H9 (cell line): Measurements from ENCODE around the gene GPC3. TPM values are rescaled to one million over a fixed set of nuclear protein-coding genes. Genes with fewer than 3 reads are reported as not detected.
"Not testable (repeated sequence)": the region's sequence is repeated elsewhere in the genome, so short reads cannot be mapped to it uniquely, and the experiment has no call there.

Source experiments
- DNase-seq: peaks from one replicate; pipeline ENCODE4 v3.0.0-alpha.2; 2017
- H2AFZ ChIP-seq: one replicate; pipeline ENCODE4 v1.6.1; 2013; ENCODE audit warnings: mild to moderate bottlenecking, low read length, control low read depth, moderate library complexity
- H2AK5ac ChIP-seq: 2 replicates; pipeline ENCODE4 v1.6.1; 2013; ENCODE audit warnings: low read length, control low read depth, mixed read lengths; ENCODE audit not compliant: insufficient read length
- H2BK120ac ChIP-seq: one replicate; pipeline ENCODE4 v1.6.1; 2013; ENCODE audit warnings: low read depth, mild to moderate bottlenecking, low read length, control low read depth, inconsistent platforms; ENCODE audit not compliant: poor library complexity, severe bottlenecking
- H2BK12ac ChIP-seq: 2 replicates; pipeline ENCODE4 v1.6.1; 2013; ENCODE audit warnings: low read length, control low read depth, mixed read lengths, low read depth; ENCODE audit not compliant: insufficient read length
- H2BK15ac ChIP-seq: 2 replicates; pipeline ENCODE4 v1.6.1; 2013; ENCODE audit warnings: low read depth, low read length, control low read depth
- H2BK20ac ChIP-seq: one replicate; pipeline ENCODE4 v1.6.1; 2013; ENCODE audit warnings: low read depth, mild to moderate bottlenecking, low read length, control low read depth, inconsistent platforms; ENCODE audit not compliant: poor library complexity, severe bottlenecking
- H2BK5ac ChIP-seq: 2 replicates; pipeline ENCODE4 v1.6.1; 2013; ENCODE audit warnings: low read length, control low read depth, mixed read lengths; ENCODE audit not compliant: insufficient read length
- H3K14ac ChIP-seq: 2 replicates; pipeline ENCODE4 v1.6.1; 2013; ENCODE audit warnings: low read length, control low read depth; ENCODE audit not compliant: insufficient read depth
- H3K18ac ChIP-seq: 2 replicates; pipeline ENCODE4 v1.6.1; 2013; ENCODE audit warnings: low read depth, mild to moderate bottlenecking, mixed read lengths, low read length, control low read depth; ENCODE audit not compliant: insufficient read length
- H3K23ac ChIP-seq: 2 replicates; pipeline ENCODE4 v1.6.1; 2013; ENCODE audit warnings: low read length, control low read depth, mixed read lengths, low read depth; ENCODE audit not compliant: insufficient read length
- H3K23me2 ChIP-seq: 2 replicates; pipeline ENCODE4 v1.6.1; 2013; ENCODE audit warnings: low read depth, mild to moderate bottlenecking, mixed read lengths, low read length, control low read depth; ENCODE audit not compliant: insufficient read length, poor library complexity, severe bottlenecking
- H3K27ac ChIP-seq: 2 replicates; pipeline ENCODE4 v1.5.1; 2013; ENCODE audit warnings: low read length, control low read depth, mixed read lengths, low read depth; ENCODE audit not compliant: insufficient read length
- H3K27me3 ChIP-seq: 2 replicates; pipeline ENCODE4 v1.6.1; 2013; ENCODE audit warnings: low read length, control low read depth, inconsistent platforms; ENCODE audit not compliant: insufficient read depth
- H3K4ac ChIP-seq: 2 replicates; pipeline ENCODE4 v1.6.1; 2013; ENCODE audit warnings: low read depth, mild to moderate bottlenecking, control low read depth, inconsistent platforms, low read length, moderate library complexity
- H3K4me1 ChIP-seq: 2 replicates; pipeline ENCODE4 v1.6.1; 2013; ENCODE audit warnings: low read length, control low read depth, inconsistent platforms; ENCODE audit not compliant: insufficient read depth
- H3K4me2 ChIP-seq: 2 replicates; pipeline ENCODE4 v1.6.1; 2013; ENCODE audit warnings: low read length, control low read depth, mixed read lengths; ENCODE audit not compliant: insufficient read length, insufficient read depth
- H3K56ac ChIP-seq: 2 replicates; pipeline ENCODE4 v1.6.1; 2013; ENCODE audit warnings: low read depth, mild to moderate bottlenecking, mixed read lengths, low read length, control low read depth; ENCODE audit not compliant: insufficient read length
- H3K79me1 ChIP-seq: 2 replicates; pipeline ENCODE4 v1.6.1; 2013; ENCODE audit warnings: low read depth, mild to moderate bottlenecking, moderate library complexity, low read length, control low read depth, inconsistent platforms; ENCODE audit not compliant: insufficient read depth, poor library complexity, severe bottlenecking
- H3K79me2 ChIP-seq: 2 replicates; pipeline ENCODE4 v1.6.1; 2013; ENCODE audit warnings: low read length, control low read depth, inconsistent platforms; ENCODE audit not compliant: insufficient read depth
- H3K9ac ChIP-seq: 2 replicates; pipeline ENCODE4 v1.6.1; 2013; ENCODE audit warnings: low read length, control low read depth, mixed read lengths; ENCODE audit not compliant: insufficient read length; ENCODE audit errors: extremely low read depth
- H3K9me3 ChIP-seq: one replicate; pipeline ENCODE4 v1.6.1; 2013; ENCODE audit warnings: low read depth, low read length, inconsistent platforms; ENCODE audit not compliant: control insufficient read depth
- H3T11ph ChIP-seq: one replicate; pipeline ENCODE4 v1.6.1; 2013; ENCODE audit warnings: mild to moderate bottlenecking, low read length, control low read depth, inconsistent platforms
- H4K20me1 ChIP-seq: one replicate; pipeline ENCODE4 v1.6.1; 2013; ENCODE audit not compliant: control insufficient read depth, insufficient read length, insufficient read depth
- H4K5ac ChIP-seq: 2 replicates; pipeline ENCODE4 v1.6.1; 2013; ENCODE audit warnings: low read depth, mild to moderate bottlenecking, mixed read lengths, low read length, control low read depth; ENCODE audit not compliant: insufficient read length
- H4K8ac ChIP-seq: replicated peaks from 2 replicates; pipeline ENCODE4 v1.6.1; 2013; ENCODE audit warnings: low read length, control low read depth, mixed read lengths, low read depth; ENCODE audit not compliant: insufficient read length
- H4K91ac ChIP-seq: 2 replicates; pipeline ENCODE4 v1.6.1; 2013; ENCODE audit warnings: low read depth, mild to moderate bottlenecking, moderate library complexity, mixed read lengths, low read length, control low read depth; ENCODE audit not compliant: insufficient read length
- H3K27ac Mint-ChIP-seq, 3 experiments: 2 replicates in 2 of 3; 3 replicates in 1 of 3; pipeline ENCODE4 v1.8.0; 2020 to 2021; ENCODE audit warnings: mixed read lengths in 3 of 3, mild to moderate bottlenecking in 1 of 3, moderate library complexity in 1 of 3
- H3K27me3 Mint-ChIP-seq: 2 replicates; pipeline ENCODE4 v1.8.0; 2021; ENCODE audit warnings: low read depth, mild to moderate bottlenecking, moderate library complexity, mixed read lengths
- H3K36me3 Mint-ChIP-seq, 3 experiments: 2 replicates in 2 of 3; 3 replicates in 1 of 3; pipeline ENCODE4 v1.8.0; 2020 to 2021; ENCODE audit warnings: low read depth in 3 of 3, mixed read lengths in 3 of 3; ENCODE audit not compliant: insufficient read depth in 1 of 3
- H3K4me1 Mint-ChIP-seq, 2 experiments: 2 replicates each; pipeline ENCODE4 v1.8.0; 2020; ENCODE audit warnings: mixed read lengths in 2 of 2
- H3K4me3 Mint-ChIP-seq, 2 experiments: 2 replicates in 1 of 2; 3 replicates in 1 of 2; pipeline ENCODE4 v1.8.0; 2020 to 2021; ENCODE audit warnings: mild to moderate bottlenecking in 2 of 2, mixed read lengths in 2 of 2, moderate library complexity in 1 of 2
- H3K9me3 Mint-ChIP-seq, 2 experiments: 2 replicates in 1 of 2; 3 replicates in 1 of 2; pipeline ENCODE4 v1.8.0; 2020; ENCODE audit warnings: mild to moderate bottlenecking in 2 of 2, mixed read lengths in 2 of 2, moderate library complexity in 1 of 2
- CTCF ChIP-seq: fragments of 200-600 bp; sonication (generic); conservative IDR thresholded peaks from 3 replicates; pipeline ENCODE4 v1.8.0; 2021; ENCODE audit warnings: antibody characterized with exemption, mild to moderate bottlenecking
- WGBS: extraction: QIAGEN DNeasy Blood & Tissue Kit; methylation state at CpG from one replicate; pipeline ENCODE4 v1.1.7; 2013; ENCODE audit warnings: missing lambda C conversion rate, low lambda C conversion rate, mixed read lengths; ENCODE audit not compliant: insufficient read length; ENCODE audit errors: extremely low coverage; 5-methylcytosine and 5-hydroxymethylcytosine counted together
- total RNA-seq: library from RNA; stranded (reverse); gene quantifications from 2 replicates; pipeline ENCODE4 v1.2.1, GENCODE V29; 2021

GPC3 gene
- total RNA-seq, 1 experiment from 2014 or later = 108 TPM

GRCh38 chrX:133991814-133992213 is 6.4 kb upstream of the GPC3 start:
- H3K56ac ChIP-seq = no peak overlapping the region
- no peak overlapping the region for H3K9ac ChIP-seq
- H2BK15ac ChIP-seq = no peak overlapping the region
- H4K20me1 ChIP-seq = no peaks in the 10 kb centered on the region
- no peak overlapping the region for H3T11ph ChIP-seq
- H2BK20ac ChIP-seq = no peak overlapping the region
- Mint-ChIP-seq H3K36me3 (no peaks in the 10 kb centered on the region), H3K4me1 (peaks cover 27 to 28% of the 10 kb centered on the region in 2 experiments), H3K4me3 (no peak overlapping the region), H3K27me3 (peaks cover 6% of the 10 kb centered on the region), H3K9me3 (no peaks in the 10 kb centered on the region; a peak in 1 of 5 replicates), H3K27ac (no peak overlapping the region)
- no peak overlapping the region for H3K23ac ChIP-seq
- no peak overlapping the region for H4K5ac ChIP-seq
- H3K4me1 ChIP-seq = peaks cover 4% of the 10 kb centered on the region; the same call in 1 of the 2 replicates
- H3K79me1 ChIP-seq = no peaks in the 10 kb centered on the region
- H3K4me2 ChIP-seq = no peak overlapping the region
- H3K9me3 ChIP-seq = no peaks in the 10 kb centered on the region
- H4K91ac ChIP-seq = no peak overlapping the region
- no peaks in the 10 kb centered on the region for H3K79me2 ChIP-seq
- no peaks in the 10 kb centered on the region for H3K27me3 ChIP-seq
- no peak overlapping the region for H2BK12ac ChIP-seq
- no peak overlapping the region for H2AFZ ChIP-seq
- H3K14ac ChIP-seq = no peak overlapping the region
- H3K18ac ChIP-seq = no peak overlapping the region
- no peak overlapping the region for H3K27ac ChIP-seq
- DNase-seq = no peak
- H2AK5ac ChIP-seq = no peak overlapping the region
- H3K23me2 ChIP-seq = no peaks in the 10 kb centered on the region
- no peak overlapping the region for H2BK120ac ChIP-seq
- no CpG with 5 or more reads among the region's 5 CpGs for WGBS
- H2BK5ac ChIP-seq = no peak overlapping the region
- H3K4ac ChIP-seq = no peak overlapping the region
- TF ChIP-seq CTCF = no peak
- H4K8ac ChIP-seq = no peak overlapping the region

GRCh38 chrX:133991057-133991456 is 5.7 kb upstream of the GPC3 start:
- not testable (repeated sequence) for H3K79me2 ChIP-seq, H2BK5ac ChIP-seq, H3K36me3 Mint-ChIP-seq, H3K9me3 ChIP-seq, H3K4ac ChIP-seq, H3K23me2 ChIP-seq, H3K4me3 Mint-ChIP-seq, H2BK12ac ChIP-seq, H4K8ac ChIP-seq, H2BK15ac ChIP-seq, H3K4me1 ChIP-seq, H3K9me3 Mint-ChIP-seq, H2BK20ac ChIP-seq, H2AFZ ChIP-seq, H4K5ac ChIP-seq, H3K23ac ChIP-seq, H3K4me2 ChIP-seq, H4K20me1 ChIP-seq, H3K14ac ChIP-seq, H3K27ac Mint-ChIP-seq, H2BK120ac ChIP-seq, H3K27me3 ChIP-seq, H3K27ac ChIP-seq, DNase-seq, H3K79me1 ChIP-seq, H3K18ac ChIP-seq, H3K9ac ChIP-seq, H3K56ac ChIP-seq, H2AK5ac ChIP-seq, H3K27me3 Mint-ChIP-seq, H4K91ac ChIP-seq, H3T11ph ChIP-seq
- WGBS = no CpG with 5 or more reads among the region's 3 CpGs
- H3K4me1 Mint-ChIP-seq = peaks cover 31 to 34% of the 10 kb centered on the region in 2 experiments
